ENCODE measurements around the gene ZNF556.

- TF ChIP-seq CTCF (IDR thresholded peaks at IDR 0.05 in 8 of 11, conservative IDR thresholded peaks at IDR 0.05 in 3 of 11) (no peak), POLR2A (IDR thresholded peaks at IDR 0.05) (no peak), POLR2AphosphoS5 (IDR thresholded peaks at IDR 0.05) (no peak)
Observed at GRCh38 chr19:2854849-2855248, 12.3 kb upstream of the ZNF556 start.

Data from spleen (tissue), 7 donors.